ENCODE measurements around the gene ADAMTS12.

The ADAMTS12 gene

GRCh38 chr5:33840927-33841547 is 50.8 kb downstream of the ADAMTS12 start:
- DNase-seq, result no peak

DNA sequence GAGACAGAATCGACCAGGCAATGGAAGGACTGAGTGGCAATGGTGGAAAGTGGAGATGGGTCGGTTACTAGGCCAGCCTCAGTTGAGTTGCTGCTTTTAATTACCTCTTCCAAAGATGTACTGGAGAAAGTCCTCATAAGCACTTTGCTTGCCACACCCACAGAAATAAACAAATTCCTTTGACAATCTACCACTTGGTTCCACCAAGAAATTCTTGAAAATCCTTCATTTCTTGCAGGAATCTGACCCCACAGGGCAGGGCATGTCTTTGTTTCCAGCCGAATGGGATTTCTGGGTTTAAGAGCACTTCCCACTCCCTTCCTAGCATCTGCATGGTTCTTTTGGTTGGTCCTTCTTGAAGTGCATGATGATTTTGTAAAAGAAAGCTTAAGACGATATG is 54.5 kb downstream of the ADAMTS12 start:
- DNase-seq, result no peak

DNA sequence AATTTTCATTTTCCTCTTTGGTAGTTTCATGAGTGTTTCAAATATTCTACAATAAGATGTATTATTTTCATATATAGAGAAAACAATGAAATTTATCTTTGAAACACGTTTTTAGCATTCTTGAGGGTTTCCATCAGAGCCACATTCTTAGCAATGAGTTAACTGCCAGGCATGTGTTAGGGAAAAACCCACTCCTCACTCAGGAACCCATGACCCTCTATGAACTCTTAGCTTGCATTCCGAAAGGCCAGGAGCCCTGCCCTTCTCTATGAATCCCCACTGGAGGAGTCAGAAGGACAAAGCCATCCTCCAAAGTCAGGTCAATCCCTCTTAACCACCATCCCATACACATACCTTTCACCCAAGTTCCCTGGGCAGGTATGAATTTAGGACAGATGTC is 57.5 kb downstream of the ADAMTS12 start:
- DNase-seq, result no peak

DNA sequence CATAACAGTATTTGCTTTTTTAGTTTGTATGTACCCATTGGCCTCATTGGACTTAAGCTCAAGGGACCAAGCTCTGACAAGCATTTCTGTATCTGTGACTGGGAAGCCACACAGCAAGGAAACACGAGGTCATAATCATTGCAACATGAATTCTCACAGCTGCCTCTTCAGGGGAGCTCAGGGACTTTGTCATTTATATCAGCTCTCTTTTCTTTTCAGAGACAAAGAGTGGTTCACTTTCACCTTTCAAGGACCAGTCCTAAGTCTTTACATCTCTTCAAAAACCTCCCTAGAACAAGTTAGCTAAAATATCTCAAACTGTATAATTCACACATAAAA is 58.6 kb downstream of the ADAMTS12 start:
- DNase-seq, result no peak

GRCh38 chr5:33832404-33833236 is 59.2 kb downstream of the ADAMTS12 start:
- no peak for DNase-seq

DNA sequence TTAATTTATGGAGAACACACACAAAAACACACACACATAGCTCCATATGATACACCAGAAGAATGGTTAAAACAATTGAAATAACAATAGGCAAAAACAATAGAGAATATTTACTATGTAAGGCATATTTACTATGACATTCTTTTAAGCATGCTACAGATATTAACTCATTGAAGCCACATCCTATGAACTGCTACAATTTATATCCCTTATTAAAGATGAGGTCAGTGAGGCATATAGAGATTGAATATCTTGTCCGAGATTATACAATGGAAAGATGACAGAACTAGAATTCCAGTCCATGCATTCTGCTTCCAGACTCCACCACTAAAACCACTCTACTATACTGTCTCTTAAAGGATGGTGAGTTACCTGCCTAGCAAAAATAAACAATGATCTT is 60.7 kb downstream of the ADAMTS12 start:
- no peak for DNase-seq

DNA sequence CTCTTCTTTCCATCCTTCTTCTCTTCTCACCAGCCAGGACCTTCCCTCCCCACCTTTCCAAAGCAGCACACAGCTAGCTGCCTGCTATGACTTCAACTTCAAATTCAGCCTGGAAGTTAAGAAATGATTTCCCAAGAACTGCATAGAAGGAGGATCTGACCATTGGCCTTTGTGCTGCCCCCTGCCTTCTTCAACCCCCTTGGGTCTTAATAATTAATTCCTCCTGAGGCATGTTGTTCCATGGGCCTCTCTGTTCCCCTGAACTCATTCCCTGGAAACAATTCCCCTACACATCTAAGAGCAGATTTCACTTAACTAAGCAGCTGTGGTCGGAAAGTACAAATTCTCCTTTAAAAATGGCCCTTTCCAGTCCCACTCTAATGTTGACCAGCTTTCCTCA is 62.4 kb downstream of the ADAMTS12 start:
- DNase-seq, result no peak

DNA sequence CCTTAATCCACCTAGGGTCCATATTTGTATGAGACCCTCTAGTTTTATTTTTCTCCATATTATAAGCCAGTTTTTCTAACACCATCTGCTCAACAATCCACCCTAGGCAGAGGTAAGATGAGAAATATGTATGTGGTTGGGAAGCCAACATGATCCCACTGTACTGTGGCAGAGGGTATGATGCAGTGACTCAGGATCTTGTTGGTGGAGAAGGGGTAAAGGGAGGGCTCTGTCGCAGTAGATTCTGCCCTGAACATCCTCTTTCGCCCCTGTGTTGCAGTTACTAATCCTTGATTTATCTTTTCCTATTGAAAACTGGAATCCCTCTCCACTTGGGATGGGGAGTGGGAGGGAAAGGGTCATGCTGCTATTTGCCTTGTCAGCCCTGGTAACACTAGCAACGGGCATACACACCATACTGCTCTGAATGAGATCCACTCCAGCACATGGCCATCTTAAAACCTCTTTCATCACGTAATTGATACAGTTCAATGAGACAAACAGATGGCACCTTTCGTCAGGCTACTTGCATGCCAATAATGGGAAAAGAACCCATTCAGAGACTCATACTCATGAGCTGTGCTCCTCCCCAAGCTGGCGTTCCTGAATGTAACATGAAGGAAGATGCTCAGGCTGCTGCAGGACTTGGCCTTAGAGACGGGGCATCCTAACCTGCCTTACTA is 63.0 kb downstream of the ADAMTS12 start:
- no peak for DNase-seq

GRCh38 chr5:33827885-33828284 is 63.9 kb downstream of the ADAMTS12 start:
- no peak for DNase-seq

DNA sequence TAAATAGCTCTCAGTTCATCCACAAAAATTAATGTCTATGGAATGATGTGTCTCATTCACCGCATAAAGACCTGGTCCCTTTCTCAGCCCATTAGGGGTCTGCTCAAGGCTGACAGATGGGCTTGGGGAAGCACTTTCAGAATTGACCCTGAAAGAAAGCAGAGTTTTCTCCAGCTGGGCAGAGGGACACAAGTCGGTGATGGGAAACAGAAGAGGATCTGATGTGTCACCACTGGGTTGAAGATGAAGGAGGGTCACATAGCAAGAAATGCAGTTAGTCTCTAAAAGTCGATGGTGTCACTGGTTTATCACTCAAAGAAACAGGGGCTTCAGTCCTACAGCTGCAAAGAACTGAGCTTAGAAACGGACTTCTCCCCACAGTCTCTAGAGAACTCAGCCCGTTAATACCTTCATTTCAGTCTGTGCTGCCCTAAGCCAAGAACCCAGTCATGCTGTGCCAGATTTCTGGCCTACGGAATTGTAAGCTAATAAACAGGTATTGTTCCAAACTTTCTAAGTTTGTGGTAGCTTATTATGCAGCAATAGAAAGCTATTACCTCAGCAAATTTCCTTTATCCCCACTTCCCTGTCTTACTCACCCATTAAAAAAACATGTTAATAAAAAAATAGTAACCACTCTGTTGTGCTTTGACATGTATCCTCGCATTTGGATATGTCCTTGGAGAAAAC is 64.6 kb downstream of the ADAMTS12 start:
- no peak for DNase-seq

DNA sequence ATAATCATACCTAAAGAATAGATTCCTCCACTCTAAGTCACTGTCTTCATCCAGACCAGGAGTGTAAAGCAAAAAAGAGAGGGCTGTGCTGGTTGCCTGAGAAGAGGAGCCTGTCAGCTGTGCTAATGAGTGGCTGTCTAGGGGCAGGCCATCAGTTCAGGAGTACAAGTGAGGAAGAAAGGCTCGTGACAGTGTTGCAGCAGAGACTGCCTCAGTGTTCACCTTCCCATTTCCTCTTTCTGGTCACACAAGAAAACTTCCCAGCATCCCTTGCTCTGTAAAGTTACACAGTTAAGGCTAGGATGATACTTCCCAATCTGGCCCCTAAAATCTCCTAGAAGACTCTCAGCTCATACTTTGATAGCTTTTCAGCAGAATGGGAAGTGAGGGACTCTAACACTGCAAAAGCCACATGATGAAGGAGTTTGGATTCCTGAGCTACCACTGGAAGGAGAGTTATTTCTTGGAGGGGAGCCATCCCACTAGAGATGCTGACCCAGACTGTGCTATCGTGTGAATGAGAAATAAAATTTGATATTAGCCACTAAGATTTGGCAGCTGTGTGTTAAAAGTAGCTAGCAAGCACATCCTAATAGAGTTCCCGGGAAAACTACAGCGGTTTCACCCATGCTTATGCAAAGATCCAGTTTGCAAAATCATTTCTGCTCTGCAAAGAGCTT is 67.1 kb downstream of the ADAMTS12 start:
- DNase-seq, result no peak

DNA sequence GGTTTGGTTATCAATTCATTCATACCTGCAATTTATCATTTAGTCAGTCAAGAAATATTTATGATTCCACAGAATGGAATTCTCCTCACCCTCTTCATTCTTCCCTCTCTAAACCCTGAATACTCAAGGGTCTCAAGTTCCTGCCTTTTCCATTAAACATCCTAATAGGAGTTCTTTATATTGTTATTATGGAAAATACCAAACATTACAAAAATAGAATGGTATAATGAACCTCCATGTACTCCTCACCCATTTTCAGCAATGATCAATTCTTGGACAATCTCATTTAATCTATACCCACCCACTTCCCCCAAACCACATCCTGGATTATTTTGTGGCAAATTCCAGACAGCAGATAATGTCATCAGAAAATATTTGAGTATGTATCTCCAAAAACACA is 74.5 kb downstream of the ADAMTS12 start:
- no peak for DNase-seq

GRCh38 chr5:33816791-33817190 is 75.0 kb downstream of the ADAMTS12 start:
- no peak for DNase-seq

- no peak for DNase-seq
Measured at GRCh38 chr5:33812746-33813145, 79.0 kb downstream of the ADAMTS12 start.

GRCh38 chr5:33810491-33811120 is 81.2 kb downstream of the ADAMTS12 start:
- DNase-seq, result no peak

GRCh38 chr5:33809936-33810335 is 81.9 kb downstream of the ADAMTS12 start:
- no peak for DNase-seq

DNA sequence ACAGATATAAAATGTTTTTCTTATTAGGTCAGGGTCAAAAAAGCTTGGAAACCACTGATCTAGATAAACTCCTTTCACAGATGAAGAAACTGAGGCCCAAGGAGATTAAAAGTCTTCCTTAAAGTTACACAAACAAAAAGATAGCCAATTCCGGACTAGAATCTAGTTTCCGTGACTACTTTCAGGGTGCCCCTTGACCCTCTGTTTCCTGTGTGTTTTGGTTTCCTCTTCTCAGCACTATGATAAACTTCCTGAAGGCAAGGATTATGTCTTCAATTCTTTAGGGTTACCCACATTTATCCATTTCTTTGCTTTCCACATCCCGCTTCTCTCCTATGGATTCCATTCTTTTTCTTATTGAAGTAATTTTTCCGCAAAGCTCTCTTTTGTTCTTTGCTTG is 83.1 kb downstream of the ADAMTS12 start:
- DNase-seq, result no peak

DNA sequence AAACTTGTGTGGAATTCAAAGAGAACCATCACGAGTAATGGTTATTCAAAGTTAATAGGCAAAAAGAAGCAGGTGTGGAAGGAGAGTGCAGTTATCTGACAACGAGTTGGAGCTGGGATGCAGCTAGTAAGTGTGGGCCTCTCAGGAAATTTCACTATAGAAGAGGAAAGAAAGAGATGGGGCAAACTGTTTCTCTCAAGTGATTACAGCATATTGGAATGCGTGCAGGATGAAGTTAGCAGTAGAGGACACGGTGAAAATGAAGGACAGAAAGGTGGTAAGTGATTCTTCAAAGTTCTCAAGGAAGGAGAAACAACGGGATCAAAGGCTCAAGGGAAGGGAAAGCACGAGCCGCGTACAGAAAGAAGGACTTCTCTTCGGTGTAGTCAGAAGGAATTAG is 84.0 kb downstream of the ADAMTS12 start:
- no peak for DNase-seq

DNA sequence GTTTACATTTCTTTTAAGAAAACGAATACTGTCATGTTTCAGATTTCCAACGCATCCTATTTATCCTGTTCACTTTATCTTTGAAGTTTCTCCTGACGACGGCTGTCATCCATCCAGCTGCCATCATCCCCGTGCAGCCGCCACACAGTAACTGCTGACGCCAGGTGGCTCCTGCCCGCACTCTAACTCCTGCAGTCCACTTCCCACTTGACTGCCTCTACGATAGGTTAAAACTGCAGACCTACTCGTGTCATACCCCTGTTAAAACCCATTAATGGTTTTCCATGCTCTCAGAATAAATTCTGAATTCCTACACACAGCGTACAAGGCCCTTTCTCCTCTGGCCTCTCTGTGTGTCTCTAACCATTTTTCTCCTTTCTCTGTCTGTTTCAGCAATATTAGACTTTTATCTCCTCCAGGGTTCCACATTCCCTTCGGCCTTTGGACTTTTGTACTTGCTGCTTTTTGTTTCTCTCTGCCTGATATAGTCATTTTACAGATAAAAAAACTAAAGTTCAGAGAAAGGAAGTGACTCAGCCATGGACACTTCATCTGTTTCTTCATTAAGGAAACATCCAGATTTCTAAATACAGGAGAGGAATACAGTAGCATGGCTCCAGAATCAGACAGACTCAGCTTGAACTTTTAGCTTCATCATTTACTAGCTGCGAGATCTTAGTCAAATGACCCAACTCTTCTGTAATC is 84.9 kb downstream of the ADAMTS12 start:
- DNase-seq, result no peak

DNA sequence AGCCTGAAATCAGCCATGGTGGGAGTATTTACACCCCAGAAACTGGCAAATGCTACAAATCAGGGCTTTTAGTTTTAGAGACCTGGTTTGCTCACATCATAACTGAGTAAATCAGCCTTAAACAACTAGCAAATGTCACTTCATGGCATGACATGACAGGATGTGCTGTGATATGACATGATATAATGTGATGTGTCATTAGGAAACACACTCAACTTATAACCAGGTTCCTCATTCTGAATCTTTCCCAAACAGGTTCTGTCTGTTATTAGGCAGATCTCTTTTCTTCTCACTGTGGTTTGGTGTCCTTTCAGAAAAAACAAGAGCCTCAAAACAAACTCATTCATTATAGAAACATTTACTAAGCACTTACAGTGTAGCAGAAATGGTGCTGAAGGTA is 90.5 kb downstream of the ADAMTS12 start:
- no peak for DNase-seq

DNA sequence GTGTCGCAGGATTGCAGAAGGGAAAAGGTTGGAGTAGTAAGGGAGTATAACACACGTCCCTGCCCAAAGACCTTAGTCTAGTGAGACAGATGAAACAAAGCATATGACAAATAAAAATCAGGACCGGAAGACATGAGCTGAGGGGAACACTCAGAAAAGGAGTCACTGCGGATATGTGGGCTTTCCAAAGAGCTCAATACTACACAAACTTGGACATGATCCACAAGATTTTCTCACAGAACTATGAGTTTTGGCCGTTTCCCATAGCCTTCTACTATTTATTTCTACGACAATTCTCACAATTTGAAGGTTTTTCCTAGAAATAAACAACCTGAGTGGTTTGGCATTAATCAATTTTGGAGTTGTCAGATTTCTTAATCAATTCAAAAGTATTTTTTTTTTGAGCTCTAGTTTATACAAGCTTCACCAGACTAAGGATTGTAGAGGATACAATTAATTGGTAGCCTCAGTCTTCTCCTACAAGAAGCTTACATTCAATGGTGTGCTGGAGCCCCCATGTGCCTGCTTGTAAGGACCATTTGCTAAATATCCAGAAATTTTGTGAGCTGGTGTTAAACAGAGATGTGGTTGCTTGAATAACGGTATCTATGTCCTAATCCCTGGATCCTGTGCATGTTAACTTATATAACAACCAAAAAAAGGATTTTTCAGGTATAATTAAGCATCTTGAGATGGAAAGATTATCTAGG is 91.4 kb downstream of the ADAMTS12 start:
- DNase-seq, result no peak

Measured in 8988T (cell line).